ENCODE data around the gene MB21D2. TPM values are rescaled to one million over a fixed set of nuclear protein-coding genes. Genes with fewer than 3 reads are reported as not detected.

MB21D2 gene
- total and polyA plus RNA-seq, 2 of the 8 experiments (the other 6 are each of a cell fraction or from before 2014, with no cell fraction given): 10.0 to 21.0 TPM

GRCh38 chr3:192931825-192932224 lies 14.2 kb upstream of the MB21D2 start:
- Histone ChIP-seq H3K4ac (replicated peaks; ENCODE audit: insufficient read length, low read depth, low read length) (no peak overlapping the region), H4K5ac (ENCODE audit: insufficient read length, low read depth, low read length) (no peak overlapping the region), H4K8ac (ENCODE audit: extremely low read depth, insufficient read depth, low read length) (no peak overlapping the region), H4K91ac (replicated peaks; ENCODE audit: insufficient read length, low read length) (no peak overlapping the region), H3K23me2 (ENCODE audit: low read depth, low read length) (no peaks in the 10 kb centered on the region), H2BK12ac (ENCODE audit: low read depth, low read length) (no peak overlapping the region), H3K23ac (ENCODE audit: insufficient read length) (no peak overlapping the region), H2AFZ (ENCODE audit: low read length) (no peak overlapping the region), H3K56ac (replicated peaks; ENCODE audit: insufficient read length, low read depth, low read length) (no peak overlapping the region), H3K18ac (ENCODE audit: extremely low read depth, low read length) (no peak overlapping the region), H2AK5ac (ENCODE audit: low read depth, low read length) (no peak overlapping the region), H2BK20ac (ENCODE audit: low read length) (no peak overlapping the region), H3K36me3 (ENCODE audit: control insufficient read depth in 2 of 4, insufficient read depth in 4 of 4, low read length in 3 of 4) (no peaks in the 10 kb centered on the region), H3K4me2 (ENCODE audit: insufficient read depth in 1 of 2, low read depth in 2 of 2, low read length in 2 of 2) (no peak overlapping the region), H3K9ac (replicated peaks in 1 of 4; ENCODE audit: extremely low read depth in 1 of 4, low read depth in 3 of 4, low read length in 3 of 4) (no peak overlapping the region), H2BK120ac (replicated peaks; ENCODE audit: low read depth, low read length) (no peak overlapping the region), H3K14ac (ENCODE audit: insufficient read length) (no peak overlapping the region), H3K79me1 (ENCODE audit: low read depth, low read length) (no peaks in the 10 kb centered on the region), H3K4me1 (replicated peaks in 1 of 4; ENCODE audit: control insufficient read depth in 3 of 4, insufficient read depth in 4 of 4, low read length in 3 of 4) (no peaks in the 10 kb centered on the region), H3K27ac (ENCODE audit: low read depth, low read length) (no peak overlapping the region), H3K79me2 (ENCODE audit: control insufficient read depth in 1 of 2, insufficient read depth in 2 of 2, low read length in 2 of 2) (no peaks in the 10 kb centered on the region), H3K27me3 (replicated peaks in 1 of 4; ENCODE audit: control insufficient read depth in 3 of 4, extremely low read depth in 1 of 4, insufficient read depth in 3 of 4, low read length in 3 of 4) (no peaks in the 10 kb centered on the region), H4K20me1 (replicated peaks in 1 of 2; ENCODE audit: control insufficient read depth in 1 of 2, insufficient read depth in 2 of 2, low read length in 2 of 2) (no peaks in the 10 kb centered on the region), H2BK5ac (ENCODE audit: low read depth, low read length) (no peak overlapping the region), H3K4me3 (ENCODE audit: extremely low read depth in 1 of 4, insufficient read depth in 2 of 4, low read depth in 3 of 4, low read length in 4 of 4) (no peak overlapping the region), H3K9me3 (ENCODE audit: insufficient read depth in 2 of 2, low read depth in 1 of 2, low read length in 1 of 2) (no peaks in the 10 kb centered on the region), H2BK15ac (ENCODE audit: low read length) (no peak overlapping the region)
- TF ChIP-seq SIRT6 (IDR thresholded peaks at IDR 0.05; ENCODE audit: low read length) (no peak), TAF1 (IDR thresholded peaks at IDR 0.05; ENCODE audit: low read depth, low read length) (no peak), RBBP5 (IDR thresholded peaks at IDR 0.05; ENCODE audit: borderline replicate concordance, low read depth, low read length) (no peak)
- WGBS, 2 experiments (ENCODE audit: extremely low coverage in 1 of 2, insufficient coverage in 1 of 2, insufficient read length in 1 of 2, insufficient replicate concordance in 2 of 2, low coverage in 1 of 2, low lambda C conversion rate in 2 of 2, missing lambda C conversion rate in 1 of 2): 95% methylated on average over 3 of the region's 3 CpGs; no CpG with 5 or more reads in 1 of the 2 experiments
- ChIA-PET CTCF (ENCODE audit: partially characterized antibody) (interaction anchor here (0.6 to 1.5 kb wide), 4 partner anchors 40 to 116 kb away, joined by 3 to 5 read pairs (median 4); no protein-coding TSS in a partner anchor), POLR2A (ENCODE audit: partially characterized antibody) (interaction anchor here (1.0 kb wide), 1 partner anchor 9 kb away, joined by 3 read pairs; no protein-coding TSS in a partner anchor)
- no peak for DNase-seq (ENCODE audit: low read depth in 1 of 2, low spot score in 2 of 2)
- no peak for FAIRE-seq

Data from H1 (cell line).